ENCODE results near the gene MGRN1.

MGRN1 gene

DNA sequence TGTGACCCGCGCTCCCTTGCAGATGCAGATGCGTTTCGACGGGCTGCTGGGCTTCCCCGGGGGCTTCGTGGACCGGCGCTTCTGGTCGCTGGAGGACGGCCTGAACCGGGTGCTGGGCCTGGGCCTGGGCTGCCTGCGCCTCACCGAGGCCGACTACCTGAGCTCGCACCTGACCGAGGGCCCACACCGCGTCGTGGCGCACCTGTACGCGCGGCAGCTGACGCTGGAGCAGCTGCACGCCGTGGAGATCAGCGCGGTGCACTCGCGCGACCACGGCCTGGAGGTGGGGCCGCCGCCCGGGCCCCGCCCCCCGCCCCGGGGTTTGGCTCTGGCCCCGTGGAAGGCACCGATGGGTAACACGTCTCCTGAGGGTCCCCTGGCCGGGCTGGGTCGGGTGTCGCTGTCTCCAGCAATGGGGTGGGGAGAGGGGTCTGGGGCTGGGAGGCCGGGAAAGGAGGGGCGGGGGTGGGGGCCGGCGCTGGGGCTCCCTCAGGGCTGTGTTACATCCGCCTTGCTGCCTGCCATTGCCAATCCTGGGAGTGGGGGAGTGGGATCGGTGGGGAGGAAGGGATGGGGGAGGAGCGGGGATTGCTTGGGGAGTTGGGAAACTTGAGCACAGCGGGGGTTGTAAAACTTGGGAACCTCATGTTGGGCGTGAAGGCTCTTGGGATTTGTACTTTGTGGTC is 69.5 kb downstream of the MGRN1 start:
- TF ChIP-seq GABPA (IDR thresholded peaks at IDR 0.05; ENCODE audit: low read depth) (no peak), SPI1 (IDR thresholded peaks at IDR 0.05; ENCODE audit: borderline replicate concordance, low read depth) (no peak), POLR2AphosphoS5 (IDR thresholded peaks at IDR 0.05; ENCODE audit: low read depth) (no peak), REST (IDR thresholded peaks at IDR 0.05; ENCODE audit: insufficient replicate concordance, low read depth) (no peak)
- TF ChIP-seq, protein P1, sequence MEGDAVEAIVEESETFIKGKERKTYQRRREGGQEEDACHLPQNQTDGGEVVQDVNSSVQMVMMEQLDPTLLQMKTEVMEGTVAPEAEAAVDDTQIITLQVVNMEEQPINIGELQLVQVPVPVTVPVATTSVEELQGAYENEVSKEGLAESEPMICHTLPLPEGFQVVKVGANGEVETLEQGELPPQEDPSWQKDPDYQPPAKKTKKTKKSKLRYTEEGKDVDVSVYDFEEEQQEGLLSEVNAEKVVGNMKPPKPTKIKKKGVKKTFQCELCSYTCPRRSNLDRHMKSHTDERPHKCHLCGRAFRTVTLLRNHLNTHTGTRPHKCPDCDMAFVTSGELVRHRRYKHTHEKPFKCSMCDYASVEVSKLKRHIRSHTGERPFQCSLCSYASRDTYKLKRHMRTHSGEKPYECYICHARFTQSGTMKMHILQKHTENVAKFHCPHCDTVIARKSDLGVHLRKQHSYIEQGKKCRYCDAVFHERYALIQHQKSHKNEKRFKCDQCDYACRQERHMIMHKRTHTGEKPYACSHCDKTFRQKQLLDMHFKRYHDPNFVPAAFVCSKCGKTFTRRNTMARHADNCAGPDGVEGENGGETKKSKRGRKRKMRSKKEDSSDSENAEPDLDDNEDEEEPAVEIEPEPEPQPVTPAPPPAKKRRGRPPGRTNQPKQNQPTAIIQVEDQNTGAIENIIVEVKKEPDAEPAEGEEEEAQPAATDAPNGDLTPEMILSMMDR (IDR thresholded peaks at IDR 0.05; ENCODE audit: insufficient read depth, low read length), result no peak
- peak overlapping the region; percentile 99 for H3K4me3 ChIP-seq (replicated peaks; ENCODE audit: insufficient read depth, low read length)
- peak overlapping the region; percentile 74 for H3K27ac ChIP-seq (replicated peaks)
- DNase-seq (ENCODE audit: low read depth in 1 of 2, low spot score in 1 of 2), result no peak
- no peaks in the 10 kb centered on the region for H3K27me3 ChIP-seq (ENCODE audit: insufficient read depth, poor library complexity, severe bottlenecking)

- peak; percentile 29; the same call in 1 of the 2 replicates for TF ChIP-seq POLR2AphosphoS5 (IDR thresholded peaks at IDR 0.05; ENCODE audit: low read depth)
- TF ChIP-seq SPI1 (IDR thresholded peaks at IDR 0.05; ENCODE audit: borderline replicate concordance, low read depth), result no peak
- H3K4me3 ChIP-seq (replicated peaks; ENCODE audit: insufficient read depth, low read length), result peak overlapping the region; percentile 99
- DNase-seq (ENCODE audit: low read depth in 1 of 2, low spot score in 1 of 2), result no peak
- H3K27ac ChIP-seq (replicated peaks), result peak overlapping the region; percentile 28; the same call in 1 of the 2 replicates
- H3K27me3 ChIP-seq (ENCODE audit: insufficient read depth, poor library complexity, severe bottlenecking), result no peaks in the 10 kb centered on the region
Observed at GRCh38 chr16:4694642-4695451, 70.2 kb downstream of the MGRN1 start.

- Histone ChIP-seq H3K27me3 (ENCODE audit: insufficient read depth, poor library complexity, severe bottlenecking) (no peaks in the 10 kb centered on the region), H3K27ac (replicated peaks) (no peak overlapping the region), H3K4me3 (replicated peaks; ENCODE audit: insufficient read depth, low read length) (peak overlapping the region; percentile 99)
- DNase-seq (ENCODE audit: low read depth in 1 of 2, low spot score in 1 of 2), result no peak
- no peak for TF ChIP-seq SPI1 (IDR thresholded peaks at IDR 0.05; ENCODE audit: borderline replicate concordance, low read depth)
- TF ChIP-seq, protein P1 (IDR thresholded peaks at IDR 0.05; ENCODE audit: insufficient read depth, low read length), result no peak
- no peak for TF ChIP-seq REST (IDR thresholded peaks at IDR 0.05; ENCODE audit: insufficient replicate concordance, low read depth)
- no peak for TF ChIP-seq POLR2AphosphoS5 (IDR thresholded peaks at IDR 0.05; ENCODE audit: low read depth)
- TF ChIP-seq GABPA (IDR thresholded peaks at IDR 0.05; ENCODE audit: low read depth), result no peak
Observed at GRCh38 chr16:4695473-4696171, 71.0 kb downstream of the MGRN1 start.
